GM18505 (cell line): Measurements from ENCODE around the gene FZD2.
A peak's percentile ranks its signal among the peaks of the same experiment; 100 is the strongest.
"Not testable (repeated sequence)": the region's sequence is repeated elsewhere in the genome, so short reads cannot be mapped to it uniquely, and the experiment has no call there.

ENCODE experiments used
- ATAC-seq: cut with Tn5 transposase; IDR thresholded peaks from one replicate; pipeline ENCODE4 v1.9.1; 2021; ENCODE audit not compliant: unreplicated experiment
- POLR2A ChIP-seq: IDR thresholded peaks from 4 replicates; pipeline ENCODE4 v1.6.1; 2011; ENCODE audit warnings: borderline replicate concordance; ENCODE audit not compliant: insufficient read depth, insufficient read length; ENCODE audit errors: extremely low read depth

FZD2 gene

GRCh38 chr17:44557651-44558285, 484 bp downstream of the FZD2 start:
- peak; percentile 21 for ATAC-seq
- no peak for TF ChIP-seq POLR2A

GRCh38 chr17:44558334-44558709, 1.0 kb downstream of the FZD2 start:
- no peak for TF ChIP-seq POLR2A

GRCh38 chr17:44558710-44559633, 1.7 kb downstream of the FZD2 start:
- ATAC-seq: no peak
- no peak for TF ChIP-seq POLR2A

More at GRCh38 chr17:44558334-44558709, 1.0 kb downstream of the FZD2 start:
- ATAC-seq: no peak

GRCh38 chr17:44559634-44560554, 2.6 kb downstream of the FZD2 start:
- ATAC-seq: no peak
- no peak for TF ChIP-seq POLR2A

GRCh38 chr17:44561237-44561623, 3.9 kb downstream of the FZD2 start:
- no peak for ATAC-seq
- no peak for TF ChIP-seq POLR2A

- ATAC-seq: no peak
- TF ChIP-seq POLR2A: no peak
Observed at GRCh38 chr17:44564429-44564828, 7.1 kb downstream of the FZD2 start.

- ATAC-seq: no peak
- TF ChIP-seq POLR2A: no peak
Observed at GRCh38 chr17:44565866-44566443, 8.7 kb downstream of the FZD2 start.

- ATAC-seq: not testable (repeated sequence)
Observed at GRCh38 chr17:44568311-44568944, 11.1 kb downstream of the FZD2 start.

GRCh38 chr17:44568945-44569858, 11.9 kb downstream of the FZD2 start:
- no peak for TF ChIP-seq POLR2A
- no peak for ATAC-seq

GRCh38 chr17:44572801-44573200, 15.5 kb downstream of the FZD2 start:
- no peak for TF ChIP-seq POLR2A
- ATAC-seq: no peak

GRCh38 chr17:44575403-44575802, 18.1 kb downstream of the FZD2 start:
- ATAC-seq: no peak

GRCh38 chr17:44578947-44579346, 21.7 kb downstream of the FZD2 start:
- no peak for TF ChIP-seq POLR2A
- ATAC-seq: no peak

More at GRCh38 chr17:44575403-44575802, 18.1 kb downstream of the FZD2 start:
- TF ChIP-seq POLR2A: no peak
